G401.6 (cell line): Measurements from ENCODE around the gene TWF2.

ENCODE experiments used
- FAIRE-seq: peaks from 2 replicates; lab custom pipeline; 2012; peaks lifted over from hg19 to GRCh38; lab: Jason Lieb, UNC

Gene TWF2

GRCh38 chr3:52222319-52223221 lies 16.4 kb downstream of the TWF2 start:
- no peak for FAIRE-seq

- FAIRE-seq, result no peak
Observed at GRCh38 chr3:52221563-52222318, 17.2 kb downstream of the TWF2 start.

GRCh38 chr3:52221141-52221562 lies 17.8 kb downstream of the TWF2 start:
- FAIRE-seq, result no peak

DNA sequence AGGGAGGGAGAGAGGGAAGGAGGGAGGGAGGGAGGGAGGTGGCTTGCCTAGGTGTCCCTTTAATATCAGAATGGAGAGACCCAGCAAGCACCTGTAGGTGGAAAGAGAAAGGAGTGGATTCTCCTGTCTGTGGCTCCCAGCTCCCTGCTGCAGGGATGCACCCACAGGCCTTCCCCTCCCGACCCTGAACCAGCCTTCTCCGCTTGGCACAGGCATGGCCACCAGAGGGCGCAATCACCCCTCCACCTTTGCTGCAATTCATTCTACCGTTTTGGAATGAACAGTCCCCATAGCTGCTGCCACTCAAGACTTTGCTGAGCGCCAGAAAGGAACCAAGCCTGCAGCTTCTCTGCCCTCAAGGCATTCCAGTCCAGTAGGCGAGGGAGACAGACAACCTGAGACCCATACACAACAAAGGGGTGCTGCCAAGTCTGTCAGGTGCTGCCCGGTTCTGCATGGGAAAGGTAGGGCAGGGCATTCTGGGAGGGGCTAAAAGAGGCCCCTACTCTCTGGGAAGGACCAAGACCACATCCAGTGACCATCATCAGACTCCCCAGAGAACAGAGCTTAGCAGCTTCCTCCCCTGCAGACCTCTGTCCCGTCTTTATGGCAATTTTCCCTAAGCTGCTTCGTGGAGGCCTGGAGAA lies 18.5 kb downstream of the TWF2 start:
- peak; percentile 58 for FAIRE-seq

GRCh38 chr3:52218937-52219650 lies 19.9 kb downstream of the TWF2 start:
- FAIRE-seq, result no peak

DNA sequence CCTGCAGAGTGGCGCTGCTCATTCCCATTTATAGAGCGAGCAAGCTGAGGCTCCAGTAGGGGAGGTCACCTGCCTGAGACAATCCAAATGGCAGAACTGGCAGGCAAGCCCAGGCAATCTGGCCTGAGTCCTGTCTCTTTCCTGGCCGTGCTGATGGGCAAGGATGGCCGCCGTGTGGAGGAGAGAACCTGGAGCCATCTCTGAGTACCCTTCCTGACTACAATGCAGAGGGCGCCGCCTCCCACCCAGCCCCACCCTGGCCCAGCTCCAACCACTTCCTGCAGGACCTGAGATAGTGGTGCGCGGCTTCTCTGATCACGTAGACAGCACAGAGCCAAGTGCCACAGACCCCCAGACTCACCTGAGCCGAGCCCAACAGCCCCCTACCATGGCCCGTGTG lies 20.5 kb downstream of the TWF2 start:
- no peak for FAIRE-seq

GRCh38 chr3:52218026-52218425 lies 20.9 kb downstream of the TWF2 start:
- FAIRE-seq, result no peak

GRCh38 chr3:52217409-52217805 lies 21.6 kb downstream of the TWF2 start:
- FAIRE-seq, result no peak

DNA sequence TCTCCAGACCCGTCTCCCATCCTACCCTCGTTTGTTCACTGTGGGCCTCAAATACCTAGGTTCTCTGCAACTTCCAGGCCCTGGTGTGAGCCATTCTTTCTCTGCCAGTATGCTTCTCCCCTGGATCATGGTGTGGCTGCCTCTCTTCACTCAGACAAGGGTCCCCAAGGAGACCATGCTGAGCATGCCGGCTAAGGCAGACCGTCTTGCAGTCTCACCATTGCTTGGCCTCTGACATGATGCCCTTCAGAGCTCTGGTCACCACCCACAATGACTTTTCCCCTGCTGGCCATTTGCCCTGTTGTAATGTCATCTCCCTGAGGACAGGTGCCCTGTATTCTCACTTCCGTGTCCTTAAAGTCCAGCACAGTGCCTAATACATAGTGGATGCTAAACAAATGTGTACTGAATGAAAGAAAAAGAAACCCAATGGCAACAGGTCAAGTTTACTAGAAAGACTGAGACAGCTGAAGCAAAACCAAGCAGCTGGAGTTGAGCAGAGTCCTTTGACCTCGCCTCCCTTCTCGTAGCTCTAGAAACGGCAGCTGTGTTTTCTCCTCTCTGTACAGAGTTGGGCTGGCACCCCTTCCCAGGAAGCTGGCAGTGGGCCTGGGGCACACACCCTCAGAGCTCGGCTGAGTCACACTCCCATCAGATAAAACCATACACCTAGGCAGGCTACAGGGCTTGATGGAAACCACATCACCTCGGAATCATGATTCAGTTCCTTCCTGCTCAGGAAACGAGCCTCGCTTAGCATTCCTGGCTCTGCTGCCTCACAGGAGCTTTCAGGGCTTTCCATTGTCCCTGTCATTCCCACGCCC lies 22.2 kb downstream of the TWF2 start:
- FAIRE-seq, result no peak

GRCh38 chr3:52215351-52215750 lies 23.6 kb downstream of the TWF2 start:
- FAIRE-seq, result no peak

DNA sequence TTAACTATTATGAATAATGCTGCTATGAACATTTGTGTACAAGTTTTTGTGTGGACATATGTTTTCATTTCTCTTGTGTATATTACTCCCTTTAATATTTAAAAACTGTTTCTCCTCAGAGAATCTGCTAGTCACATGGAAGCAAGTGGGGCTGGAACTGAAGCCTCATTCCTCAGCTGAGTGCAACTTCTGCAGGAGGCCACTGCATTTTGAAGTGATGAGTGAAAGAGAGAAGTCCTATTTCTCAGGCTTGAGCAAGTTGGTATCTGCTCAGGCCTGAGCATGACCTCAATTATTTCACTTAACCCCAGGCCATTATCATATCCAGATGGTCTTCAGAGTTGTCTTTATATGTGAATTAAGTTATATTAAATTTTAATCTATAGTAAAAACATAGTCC lies 25.1 kb downstream of the TWF2 start:
- FAIRE-seq, result no peak

- no peak for FAIRE-seq
Observed at GRCh38 chr3:52213005-52213404, 26.0 kb downstream of the TWF2 start.

DNA sequence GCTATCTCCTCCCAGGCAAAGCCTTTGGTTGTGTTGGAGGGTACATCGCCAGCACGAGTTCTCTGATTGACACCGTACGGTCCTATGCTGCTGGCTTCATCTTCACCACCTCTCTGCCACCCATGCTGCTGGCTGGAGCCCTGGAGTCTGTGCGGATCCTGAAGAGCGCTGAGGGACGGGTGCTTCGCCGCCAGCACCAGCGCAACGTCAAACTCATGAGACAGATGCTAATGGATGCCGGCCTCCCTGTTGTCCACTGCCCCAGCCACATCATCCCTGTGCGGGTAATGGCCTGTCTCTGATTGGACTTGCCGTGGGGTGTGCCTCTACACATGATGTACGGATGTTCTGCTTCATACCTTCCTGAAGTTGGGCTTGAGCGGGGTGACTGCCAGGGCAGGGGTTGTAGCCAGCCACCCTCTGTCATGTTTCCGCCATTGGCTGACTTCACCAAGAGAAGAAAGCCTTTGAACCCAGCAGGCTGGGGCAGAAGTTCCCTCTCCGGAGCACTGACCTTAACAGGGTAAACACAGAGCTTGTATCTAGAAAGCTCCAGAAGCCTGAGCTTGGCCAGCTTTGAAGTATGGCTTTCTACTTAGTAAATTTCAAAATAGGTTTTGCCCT lies 27.6 kb downstream of the TWF2 start:
- FAIRE-seq, result no peak

DNA sequence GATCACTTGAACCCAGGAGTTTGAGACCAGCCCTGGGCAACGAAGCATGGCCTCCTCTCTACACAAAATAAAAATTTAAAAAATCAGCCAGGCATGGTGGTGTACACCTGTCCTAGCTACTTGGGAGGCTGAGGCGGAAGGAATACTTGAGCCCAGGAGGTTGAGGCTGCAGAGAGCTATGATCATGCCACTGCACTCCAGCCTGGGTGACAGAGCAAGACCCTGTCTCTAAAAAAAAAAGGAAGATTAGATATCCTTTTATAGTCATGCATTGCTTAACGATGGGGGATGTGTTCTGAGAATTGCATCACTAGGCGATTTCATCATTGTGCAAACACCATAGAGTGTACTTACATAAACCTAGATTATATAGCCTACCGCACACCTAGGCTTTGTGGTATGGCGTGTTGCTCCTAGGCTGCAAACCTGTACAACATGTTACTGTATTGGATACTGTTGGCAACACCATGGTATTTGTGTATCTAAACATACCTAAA lies 28.4 kb downstream of the TWF2 start:
- FAIRE-seq, result no peak

GRCh38 chr3:52210037-52210436 lies 28.9 kb downstream of the TWF2 start:
- no peak for FAIRE-seq

DNA sequence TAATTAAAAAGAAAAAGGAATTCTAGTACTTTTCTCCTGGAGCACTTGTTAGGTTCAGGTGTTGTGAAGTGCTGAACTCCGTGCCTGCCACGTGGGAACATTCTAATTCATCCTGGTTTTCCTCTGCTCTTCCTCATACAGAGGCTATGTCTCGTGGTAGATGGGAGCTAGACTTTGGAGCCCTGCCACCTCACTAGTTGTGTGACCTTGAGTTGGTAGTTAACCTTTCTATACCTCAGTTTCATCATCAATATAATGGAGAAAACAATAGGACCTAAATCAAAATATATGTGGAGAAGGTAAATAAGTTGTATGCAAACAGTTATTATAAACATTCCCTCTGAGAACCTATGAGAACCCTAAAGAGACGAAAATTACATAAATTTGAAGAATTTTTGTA lies 30.4 kb downstream of the TWF2 start:
- FAIRE-seq, result no peak

DNA sequence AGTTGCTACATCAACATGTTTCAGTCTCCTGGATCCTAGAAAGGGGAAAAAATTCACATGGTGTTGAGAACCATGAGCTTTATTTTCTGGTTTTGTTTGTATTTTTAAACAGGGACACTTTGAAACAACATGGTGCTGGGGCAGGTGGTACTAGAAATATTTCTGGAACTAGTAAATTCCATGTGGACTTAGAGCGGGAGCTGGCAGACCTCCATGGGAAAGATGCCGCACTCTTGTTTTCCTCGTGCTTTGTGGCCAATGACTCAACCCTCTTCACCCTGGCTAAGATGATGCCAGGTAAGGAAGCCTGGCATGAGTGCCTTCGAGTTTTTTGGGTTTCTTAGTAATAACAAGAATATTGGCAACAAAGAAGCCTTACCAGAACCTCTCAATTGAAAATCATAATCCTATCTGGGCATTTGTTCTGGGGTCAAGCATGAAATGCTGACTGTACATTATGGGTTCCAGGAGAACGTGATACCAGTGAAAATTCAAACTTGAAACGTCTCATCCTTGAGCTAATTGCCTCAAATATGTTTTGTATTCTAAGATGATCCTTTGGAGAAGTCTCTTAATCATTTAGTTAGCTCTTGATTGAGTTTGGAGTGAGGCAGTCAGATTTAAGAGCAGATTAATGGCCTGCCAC lies 33.1 kb downstream of the TWF2 start:
- no peak for FAIRE-seq

DNA sequence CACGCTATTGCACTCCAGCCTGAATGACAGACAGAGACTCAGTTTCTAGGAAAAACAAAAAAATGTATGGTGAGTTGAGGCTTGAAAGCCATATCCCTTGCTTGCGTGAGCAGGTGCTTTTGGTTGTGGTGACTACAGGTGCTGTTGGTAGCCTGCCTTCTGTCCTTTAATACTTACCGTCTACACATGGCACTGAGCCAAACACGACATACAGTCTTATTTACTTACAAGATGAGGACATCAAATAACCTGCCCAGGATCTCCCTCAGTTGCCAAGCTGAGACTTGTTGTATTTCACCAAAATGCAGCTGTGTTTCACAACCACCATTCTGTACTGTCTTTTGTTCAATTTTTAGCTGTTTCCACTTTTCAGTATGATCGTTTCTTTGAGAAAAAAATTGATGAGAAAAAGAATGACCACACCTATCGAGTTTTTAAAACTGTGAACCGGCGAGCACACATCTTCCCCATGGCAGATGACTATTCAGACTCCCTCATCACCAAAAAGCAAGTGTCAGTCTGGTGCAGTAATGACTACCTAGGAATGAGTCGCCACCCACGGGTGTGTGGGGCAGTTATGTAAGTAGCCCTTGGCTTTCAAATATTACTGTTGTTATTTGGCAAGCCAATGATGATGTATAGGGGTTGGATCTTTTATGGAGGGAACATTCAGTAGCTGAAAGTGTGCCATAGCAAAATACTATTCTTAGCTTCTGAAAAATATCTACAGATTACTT lies 34.5 kb downstream of the TWF2 start:
- FAIRE-seq, result no peak

- no peak for FAIRE-seq
Observed at GRCh38 chr3:52203701-52204100, 35.3 kb downstream of the TWF2 start.
